Endodermal cell (in vitro differentiated cells): Measurements from ENCODE around the gene GRIK5. TPM values are rescaled to one million over a fixed set of nuclear protein-coding genes. Genes with fewer than 3 reads are reported as not detected.

Experiments used
- DNase-seq: peaks from one replicate; pipeline ENCODE4 v3.0.0-alpha.2; 2017
- H3K27ac ChIP-seq: 2 replicates; pipeline ENCODE4 v1.5.1; 2013; ENCODE audit warnings: mild to moderate bottlenecking, low read depth, low read length, moderate library complexity
- H3K27me3 ChIP-seq: 2 replicates; pipeline ENCODE4 v1.6.1; 2013; ENCODE audit warnings: mild to moderate bottlenecking, low read length, moderate library complexity; ENCODE audit not compliant: insufficient read depth, control insufficient read depth, poor library complexity, severe bottlenecking
- H3K36me3 ChIP-seq: 2 replicates; pipeline ENCODE4 v1.7.0; 2013; ENCODE audit warnings: mild to moderate bottlenecking, low read length, moderate library complexity; ENCODE audit not compliant: control insufficient read depth, insufficient read depth
- H3K4me1 ChIP-seq: one replicate; pipeline ENCODE4 v1.7.0; 2013; ENCODE audit warnings: low read length; ENCODE audit not compliant: control insufficient read depth, insufficient read depth
- H3K4me3 ChIP-seq: 2 replicates; pipeline ENCODE4 v1.5.1; 2013; ENCODE audit warnings: mild to moderate bottlenecking, low read length, moderate library complexity
- H3K9ac ChIP-seq: 2 replicates; pipeline ENCODE4 v1.6.1; 2013; ENCODE audit warnings: mild to moderate bottlenecking, low read length, moderate library complexity; ENCODE audit not compliant: poor library complexity, severe bottlenecking; ENCODE audit errors: extremely low read depth
- H3K9me3 ChIP-seq: 2 replicates; pipeline ENCODE4 v1.6.1; 2013; ENCODE audit warnings: mild to moderate bottlenecking, low read length, moderate library complexity; ENCODE audit not compliant: control insufficient read depth
- H3K27ac Mint-ChIP-seq: 2 replicates; pipeline ENCODE4 v1.8.0; 2020; ENCODE audit warnings: mixed read lengths
- H3K27me3 Mint-ChIP-seq: 2 replicates; pipeline ENCODE4 v1.8.0; 2021; ENCODE audit warnings: mild to moderate bottlenecking, mixed read lengths; ENCODE audit not compliant: insufficient read depth
- H3K36me3 Mint-ChIP-seq: 2 replicates; pipeline ENCODE4 v1.8.0; 2020; ENCODE audit warnings: low read depth, mixed read lengths
- H3K4me1 Mint-ChIP-seq: 2 replicates; pipeline ENCODE4 v1.8.0; 2020; ENCODE audit warnings: mixed read lengths
- H3K4me3 Mint-ChIP-seq: 2 replicates; pipeline ENCODE4 v1.8.0; 2020; ENCODE audit warnings: mild to moderate bottlenecking, moderate library complexity, mixed read lengths
- H3K9me3 Mint-ChIP-seq: 2 replicates; pipeline ENCODE4 v1.8.0; 2020; ENCODE audit warnings: mild to moderate bottlenecking, mixed read lengths
- WGBS, 2 experiments: methylation state at CpG; one replicate each; pipeline versions ENCODE4 v1.1.5 to v1.1.7; 2013; ENCODE audit warnings: missing lambda C conversion rate in 2 of 2, mixed read lengths in 1 of 2; ENCODE audit not compliant: insufficient coverage in 1 of 2, insufficient read length in 1 of 2; 5-methylcytosine and 5-hydroxymethylcytosine counted together
- total RNA-seq, 2 donors: library from RNA; stranded (reverse); fragmentation: NEBNext Ultra II Directional in 1 of 2; extraction: Animal tissue kit (Norgen Biotek cat#: 25700) in 1 of 2; gene quantifications; 2 replicates in 1 of 2; 3 replicates in 1 of 2; pipeline ENCODE4 v1.2.1, GENCODE V29; 2021
- TF ChIP-seq, protein P1 (sequence below): fragments of 200-600 bp; sonication (generic); conservative IDR thresholded peaks from 2 replicates; pipeline ENCODE4 v1.5.0; 2021; ENCODE audit warnings: antibody characterized with exemption, mild to moderate bottlenecking

The GRIK5 gene
- total RNA-seq, 2 donors from 2014 or later, result 21.6 to 38.7 TPM

DNA sequence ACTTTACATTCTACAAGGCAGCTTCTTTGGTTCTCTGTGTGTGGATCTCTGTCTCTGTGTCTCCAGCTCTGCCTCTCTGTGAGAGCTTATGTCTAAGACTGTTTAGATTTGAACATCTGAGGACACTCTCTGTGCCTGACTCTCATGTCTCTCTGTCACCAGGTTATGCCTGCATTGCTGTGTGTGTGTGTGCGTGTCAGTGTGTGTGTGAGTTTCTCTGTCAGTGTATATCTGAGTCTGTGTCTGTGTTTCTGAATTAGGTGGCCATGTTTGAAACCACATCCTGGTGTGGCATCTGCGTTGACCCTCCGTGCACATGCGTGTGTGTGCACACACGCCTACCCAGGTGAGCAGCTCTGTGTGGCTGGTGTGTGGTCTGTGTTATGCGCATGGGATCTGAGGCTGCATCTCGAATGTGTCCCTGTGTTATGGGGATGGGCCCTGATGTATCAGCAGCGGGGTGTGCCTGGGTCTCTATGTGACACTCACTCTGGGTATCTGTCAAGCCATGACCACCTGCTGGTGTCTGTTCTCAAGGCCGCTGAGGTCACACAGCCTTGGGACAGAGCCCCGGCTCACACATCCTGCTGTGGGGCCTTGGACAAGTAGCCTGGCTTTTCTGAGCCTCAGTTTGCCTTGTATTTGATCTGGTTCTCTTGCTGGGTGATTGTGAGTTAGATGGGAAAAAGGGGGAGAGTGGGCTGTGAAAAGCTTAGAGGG is 82.7 kb downstream of the GRIK5 start:
- TF ChIP-seq, protein P1, sequence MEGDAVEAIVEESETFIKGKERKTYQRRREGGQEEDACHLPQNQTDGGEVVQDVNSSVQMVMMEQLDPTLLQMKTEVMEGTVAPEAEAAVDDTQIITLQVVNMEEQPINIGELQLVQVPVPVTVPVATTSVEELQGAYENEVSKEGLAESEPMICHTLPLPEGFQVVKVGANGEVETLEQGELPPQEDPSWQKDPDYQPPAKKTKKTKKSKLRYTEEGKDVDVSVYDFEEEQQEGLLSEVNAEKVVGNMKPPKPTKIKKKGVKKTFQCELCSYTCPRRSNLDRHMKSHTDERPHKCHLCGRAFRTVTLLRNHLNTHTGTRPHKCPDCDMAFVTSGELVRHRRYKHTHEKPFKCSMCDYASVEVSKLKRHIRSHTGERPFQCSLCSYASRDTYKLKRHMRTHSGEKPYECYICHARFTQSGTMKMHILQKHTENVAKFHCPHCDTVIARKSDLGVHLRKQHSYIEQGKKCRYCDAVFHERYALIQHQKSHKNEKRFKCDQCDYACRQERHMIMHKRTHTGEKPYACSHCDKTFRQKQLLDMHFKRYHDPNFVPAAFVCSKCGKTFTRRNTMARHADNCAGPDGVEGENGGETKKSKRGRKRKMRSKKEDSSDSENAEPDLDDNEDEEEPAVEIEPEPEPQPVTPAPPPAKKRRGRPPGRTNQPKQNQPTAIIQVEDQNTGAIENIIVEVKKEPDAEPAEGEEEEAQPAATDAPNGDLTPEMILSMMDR, result no peak
- DNase-seq, result no peak
- Mint-ChIP-seq H3K27ac (no peak overlapping the region), H3K36me3 (no peaks in the 10 kb centered on the region), H3K27me3 (peaks cover 5% of the 10 kb centered on the region), H3K4me3 (no peak overlapping the region), H3K4me1 (no peaks in the 10 kb centered on the region), H3K9me3 (no peaks in the 10 kb centered on the region)
- Histone ChIP-seq H3K27ac (no peak overlapping the region), H3K4me1 (no peaks in the 10 kb centered on the region), H3K4me3 (no peak overlapping the region), H3K9me3 (no peaks in the 10 kb centered on the region), H3K27me3 (peaks cover 11% of the 10 kb centered on the region), H3K36me3 (no peaks in the 10 kb centered on the region), H3K9ac (no peak overlapping the region)
- 73 to 90% methylated on average over 4 to 10 of the region's 10 CpGs for WGBS, 2 experiments

DNA sequence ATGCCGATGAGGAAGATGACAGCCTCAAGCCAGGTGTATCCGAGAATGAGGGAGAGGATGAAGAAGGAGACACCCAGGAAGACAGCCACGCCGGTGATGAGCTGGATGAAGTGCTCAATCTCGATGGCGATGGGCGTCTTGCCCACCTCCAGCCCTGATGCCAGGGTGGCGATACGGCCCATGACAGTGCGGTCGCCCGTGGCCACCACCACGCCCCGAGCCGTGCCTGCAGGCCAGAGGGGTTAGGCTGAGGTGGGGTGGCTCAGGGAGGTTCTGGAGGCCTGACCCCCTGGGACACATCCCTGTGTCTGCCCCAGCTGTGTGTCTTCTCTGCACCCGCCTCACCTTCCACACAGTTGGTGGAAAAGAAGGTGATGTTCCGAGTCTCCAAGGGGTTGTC is 85.0 kb downstream of the GRIK5 start:
- no peaks in the 10 kb centered on the region for H3K36me3 Mint-ChIP-seq
- WGBS, 2 experiments, result 91 to 96% methylated on average over 14 to 17 of the region's 17 CpGs
- no peak overlapping the region for H3K4me3 Mint-ChIP-seq
- Histone ChIP-seq H3K27me3 (peaks cover 6% of the 10 kb centered on the region), H3K27ac (no peak overlapping the region), H3K4me1 (no peaks in the 10 kb centered on the region), H3K4me3 (no peak overlapping the region), H3K36me3 (no peaks in the 10 kb centered on the region), H3K9me3 (no peaks in the 10 kb centered on the region), H3K9ac (no peak overlapping the region)
- no peak for DNase-seq
- no peaks in the 10 kb centered on the region for H3K27me3 Mint-ChIP-seq
- no peaks in the 10 kb centered on the region for H3K9me3 Mint-ChIP-seq
- no peaks in the 10 kb centered on the region for H3K4me1 Mint-ChIP-seq
- TF ChIP-seq, protein P1, result no peak
- H3K27ac Mint-ChIP-seq, result no peak overlapping the region

DNA sequence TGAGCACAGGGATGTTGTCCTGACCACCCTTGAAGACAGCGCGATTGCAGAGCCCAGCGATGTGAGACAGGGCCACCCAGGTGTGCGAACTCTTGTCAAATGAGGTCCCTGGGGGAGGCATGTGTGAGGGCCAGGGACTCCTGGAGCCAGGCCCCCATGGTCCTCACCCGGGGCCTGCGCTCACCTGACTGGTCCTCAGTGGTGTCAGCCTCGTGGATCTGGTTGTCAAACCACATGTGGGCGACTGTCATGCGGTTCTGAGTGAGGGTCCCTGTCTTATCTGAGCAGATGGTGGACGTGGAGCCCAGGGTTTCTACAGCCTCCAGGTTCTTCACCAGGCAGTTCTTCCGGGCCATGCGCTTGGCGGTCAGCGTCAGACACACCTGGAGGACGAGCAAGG is 88.3 kb downstream of the GRIK5 start:
- Mint-ChIP-seq H3K27ac (no peak overlapping the region), H3K4me1 (no peaks in the 10 kb centered on the region), H3K27me3 (no peaks in the 10 kb centered on the region), H3K36me3 (no peaks in the 10 kb centered on the region), H3K4me3 (no peak overlapping the region), H3K9me3 (no peaks in the 10 kb centered on the region)
- Histone ChIP-seq H3K36me3 (no peaks in the 10 kb centered on the region), H3K27ac (no peak overlapping the region), H3K9ac (no peak overlapping the region), H3K9me3 (no peaks in the 10 kb centered on the region), H3K27me3 (no peaks in the 10 kb centered on the region), H3K4me1 (no peaks in the 10 kb centered on the region), H3K4me3 (no peak overlapping the region)
- DNase-seq, result no peak
- WGBS, 2 experiments, result 94% methylated on average over 12 to 15 of the region's 15 CpGs
- TF ChIP-seq, protein P1, result no peak
